ENCODE results near the gene SGMS1.

Gene SGMS1

GRCh38 chr10:50281967-50282522, 341.7 kb downstream of the SGMS1 start:
- Histone ChIP-seq H3K4me3 (replicated peaks; ENCODE audit: low read depth, low read length) (no peak overlapping the region), H3K27me3 (replicated peaks; ENCODE audit: control insufficient read depth, insufficient read depth, low read length) (no peaks in the 10 kb centered on the region; the same call in 1 of the 2 replicates), H3K36me3 (ENCODE audit: control insufficient read depth, insufficient read depth, low read length) (no peaks in the 10 kb centered on the region)
- TF ChIP-seq CTCF (IDR thresholded peaks at IDR 0.05; ENCODE audit: insufficient read depth, low read length, poor library complexity, severe bottlenecking): no peak
- DNase-seq (ENCODE audit: extremely low read depth, insufficient read length): no peak

- Histone ChIP-seq H3K4me3 (replicated peaks; ENCODE audit: low read depth, low read length) (no peak overlapping the region), H3K27me3 (replicated peaks; ENCODE audit: control insufficient read depth, insufficient read depth, low read length) (no peaks in the 10 kb centered on the region; the same call in 1 of the 2 replicates), H3K36me3 (ENCODE audit: control insufficient read depth, insufficient read depth, low read length) (no peaks in the 10 kb centered on the region)
- DNase-seq (ENCODE audit: extremely low read depth, insufficient read length): no peak
- no peak for TF ChIP-seq CTCF (IDR thresholded peaks at IDR 0.05; ENCODE audit: insufficient read depth, low read length, poor library complexity, severe bottlenecking)
These were observed 342.4 kb downstream of the SGMS1 start for GRCh38 chr10:50281210-50281966.

GRCh38 chr10:50280049-50280841, 343.5 kb downstream of the SGMS1 start:
- Histone ChIP-seq H3K4me3 (replicated peaks; ENCODE audit: low read depth, low read length) (no peak overlapping the region), H3K27me3 (replicated peaks; ENCODE audit: control insufficient read depth, insufficient read depth, low read length) (no peaks in the 10 kb centered on the region; the same call in 1 of the 2 replicates), H3K36me3 (ENCODE audit: control insufficient read depth, insufficient read depth, low read length) (no peaks in the 10 kb centered on the region)
- DNase-seq (ENCODE audit: extremely low read depth, insufficient read length): no peak
- no peak for TF ChIP-seq CTCF (IDR thresholded peaks at IDR 0.05; ENCODE audit: insufficient read depth, low read length, poor library complexity, severe bottlenecking)

- TF ChIP-seq CTCF (IDR thresholded peaks at IDR 0.05; ENCODE audit: insufficient read depth, low read length, poor library complexity, severe bottlenecking): no peak
- Histone ChIP-seq H3K36me3 (ENCODE audit: control insufficient read depth, insufficient read depth, low read length) (no peaks in the 10 kb centered on the region), H3K4me3 (replicated peaks; ENCODE audit: low read depth, low read length) (no peak overlapping the region), H3K27me3 (replicated peaks; ENCODE audit: control insufficient read depth, insufficient read depth, low read length) (no peaks in the 10 kb centered on the region; the same call in 1 of the 2 replicates)
- no peak for DNase-seq (ENCODE audit: extremely low read depth, insufficient read length)
These were observed 344.3 kb downstream of the SGMS1 start for GRCh38 chr10:50279489-50279888.

GRCh38 chr10:50275650-50276235, 348.0 kb downstream of the SGMS1 start:
- DNase-seq (ENCODE audit: extremely low read depth, insufficient read length): no peak
- Histone ChIP-seq H3K4me3 (replicated peaks; ENCODE audit: low read depth, low read length) (no peak overlapping the region), H3K36me3 (ENCODE audit: control insufficient read depth, insufficient read depth, low read length) (no peaks in the 10 kb centered on the region), H3K27me3 (replicated peaks; ENCODE audit: control insufficient read depth, insufficient read depth, low read length) (no peaks in the 10 kb centered on the region)
- TF ChIP-seq CTCF (IDR thresholded peaks at IDR 0.05; ENCODE audit: insufficient read depth, low read length, poor library complexity, severe bottlenecking): peak; percentile 86

All from GM06990 (cell line).